PC-3 (cell line): ENCODE results near the gene RBM47.

ENCODE experiments used
- EZH2 ChIP-seq: fragments of 300-600 bp; sonication (generic); IDR thresholded peaks from one replicate; pipeline ENCODE4 v1.6.1; 2017; ENCODE audit warnings: antibody characterized with exemption, mild to moderate bottlenecking, low read length; ENCODE audit not compliant: unreplicated experiment
- EZH2phosphoT487 ChIP-seq: fragments of 300-600 bp; sonication (generic); IDR thresholded peaks from 2 replicates; pipeline ENCODE4 v1.6.1; 2018; ENCODE audit warnings: mild to moderate bottlenecking, antibody characterized with exemption, low read length, borderline replicate concordance
- TF ChIP-seq, protein P1 (sequence below): fragments of 300-600 bp; sonication (generic); conservative IDR thresholded peaks from 2 replicates; pipeline ENCODE4 v1.5.1; 2017; ENCODE audit warnings: antibody characterized with exemption, low read depth, mild to moderate bottlenecking, low read length

DNA sequence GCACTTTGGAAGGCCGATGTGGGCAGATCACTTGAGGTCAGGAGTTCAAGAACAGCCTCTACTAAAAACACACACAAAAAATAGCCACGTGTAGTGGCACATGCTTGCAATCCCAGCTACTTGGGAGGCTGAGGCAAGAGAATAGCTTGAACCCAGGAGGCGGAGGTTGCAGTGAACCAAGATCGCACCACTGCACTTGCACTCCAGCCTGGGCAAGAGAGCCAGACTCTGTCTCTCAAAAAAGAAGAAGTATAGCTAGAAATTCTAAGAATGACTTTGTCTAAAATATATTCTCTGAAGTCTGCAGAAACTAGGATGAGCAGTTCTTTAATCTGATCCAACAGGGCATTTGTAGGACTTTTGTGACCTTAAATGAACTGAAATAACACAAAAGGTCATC, 17.4 kb downstream of the RBM47 start:
- TF ChIP-seq, protein P1, sequence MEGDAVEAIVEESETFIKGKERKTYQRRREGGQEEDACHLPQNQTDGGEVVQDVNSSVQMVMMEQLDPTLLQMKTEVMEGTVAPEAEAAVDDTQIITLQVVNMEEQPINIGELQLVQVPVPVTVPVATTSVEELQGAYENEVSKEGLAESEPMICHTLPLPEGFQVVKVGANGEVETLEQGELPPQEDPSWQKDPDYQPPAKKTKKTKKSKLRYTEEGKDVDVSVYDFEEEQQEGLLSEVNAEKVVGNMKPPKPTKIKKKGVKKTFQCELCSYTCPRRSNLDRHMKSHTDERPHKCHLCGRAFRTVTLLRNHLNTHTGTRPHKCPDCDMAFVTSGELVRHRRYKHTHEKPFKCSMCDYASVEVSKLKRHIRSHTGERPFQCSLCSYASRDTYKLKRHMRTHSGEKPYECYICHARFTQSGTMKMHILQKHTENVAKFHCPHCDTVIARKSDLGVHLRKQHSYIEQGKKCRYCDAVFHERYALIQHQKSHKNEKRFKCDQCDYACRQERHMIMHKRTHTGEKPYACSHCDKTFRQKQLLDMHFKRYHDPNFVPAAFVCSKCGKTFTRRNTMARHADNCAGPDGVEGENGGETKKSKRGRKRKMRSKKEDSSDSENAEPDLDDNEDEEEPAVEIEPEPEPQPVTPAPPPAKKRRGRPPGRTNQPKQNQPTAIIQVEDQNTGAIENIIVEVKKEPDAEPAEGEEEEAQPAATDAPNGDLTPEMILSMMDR = no peak
- no peak for TF ChIP-seq EZH2
- no peak for TF ChIP-seq EZH2phosphoT487
